B cell (primary cell): ENCODE data around the gene BRIP1. TPM values are rescaled to one million over a fixed set of nuclear protein-coding genes. Genes with fewer than 3 reads are reported as not detected.

Experiments
- ATAC-seq: fragments of 200-7000 bp; cut with Tn5 transposase; one replicate; pipeline ENCODE4 v1.10.0; 2021; ENCODE audit warnings: low read depth, mild to moderate bottlenecking, moderate number of reproducible peaks, moderate library complexity
- CTCF ChIA-PET: fragments of 350-600 bp; sonication (Branson Sonifier 250); formaldehyde crosslinking; loops from one replicate; lab custom pipeline; 2021; ENCODE audit warnings: antibody characterized with exemption, inconsistent platforms; lab: Charles Lee
- POLR2A ChIA-PET: fragments of 350-600 bp; sonication (Branson Sonifier 250); formaldehyde crosslinking; loops from one replicate; lab custom pipeline; 2021; ENCODE audit warnings: antibody characterized with exemption; lab: Charles Lee
- DNase-seq: peaks from one replicate; pipeline ENCODE4 v3.0.0; 2013
- H2AFZ ChIP-seq: 2 replicates; pipeline ENCODE4 v1.6.1; 2012; ENCODE audit warnings: mild to moderate bottlenecking, low read depth, low read length; ENCODE audit not compliant: insufficient read depth, poor library complexity, severe bottlenecking
- H3K27ac ChIP-seq, 2 donors: 1 replicate in 1 of 2; 2 replicates in 1 of 2; pipeline ENCODE4 v1.5.1; 2012 to 2013; ENCODE audit warnings: low read length in 2 of 2, mild to moderate bottlenecking in 2 of 2, moderate library complexity in 1 of 2
- H3K27me3 ChIP-seq, 4 experiments: fragments of 200-600 bp in 1 of 4; sonication (generic) in 1 of 4; replicated peaks in 1 of 4; 1 replicate in 2 of 4; 2 replicates in 2 of 4; pipeline versions ENCODE4 v1.6.1 to v1.7.0; 2013 to 2016; ENCODE audit warnings: low read length in 3 of 4, mild to moderate bottlenecking in 2 of 4, mixed read lengths in 1 of 4, moderate library complexity in 1 of 4; ENCODE audit not compliant: insufficient read depth in 4 of 4, control insufficient read depth in 3 of 4; ENCODE audit errors: control extremely low read depth in 1 of 4
- H3K36me3 ChIP-seq, 2 experiments: replicated peaks in 1 of 2; 1 replicate in 1 of 2; 2 replicates in 1 of 2; pipeline versions ENCODE4 v1.6.1 to v1.7.1; 2013; ENCODE audit warnings: low read length in 1 of 2; ENCODE audit not compliant: insufficient read depth in 2 of 2, control insufficient read depth in 1 of 2; ENCODE audit errors: control extremely low read depth in 1 of 2, extremely low read depth in 1 of 2
- H3K4me1 ChIP-seq, 2 donors: fragments of 200-600 bp in 1 of 2; sonication (generic) in 1 of 2; 1 replicate in 1 of 2; 2 replicates in 1 of 2; pipeline versions ENCODE4 v1.5.1 to v1.6.1; 2013 to 2017; ENCODE audit warnings: low read length in 2 of 2; ENCODE audit not compliant: control insufficient read depth in 2 of 2, insufficient read depth in 2 of 2
- H3K4me2 ChIP-seq: replicated peaks from 2 replicates; pipeline ENCODE3; 2012; ENCODE audit warnings: mild to moderate bottlenecking, low read depth, low read length; ENCODE audit not compliant: poor library complexity, severe bottlenecking
- H3K4me3 ChIP-seq, 5 experiments: fragments of 200-600 bp in 1 of 5; sonication (generic) in 1 of 5; 1 replicate in 3 of 5; 2 replicates in 2 of 5; pipeline versions ENCODE4 v1.5.1 to v1.7.0; 2011 to 2016; ENCODE audit warnings: low read length in 4 of 5, mild to moderate bottlenecking in 4 of 5, low read depth in 2 of 5, control low read depth in 1 of 5, moderate library complexity in 1 of 5; ENCODE audit not compliant: insufficient read depth in 1 of 5; ENCODE audit errors: control extremely low read depth in 1 of 5, extremely low read depth in 1 of 5
- H3K79me2 ChIP-seq: fragments of 200-600 bp; sonication (generic); one replicate; pipeline ENCODE4 v1.6.0; 2016; ENCODE audit warnings: low read length; ENCODE audit not compliant: control insufficient read depth, insufficient read depth
- H3K9ac ChIP-seq: fragments of 200-600 bp; sonication (generic); 2 replicates; pipeline ENCODE4 v1.6.1; 2017; ENCODE audit warnings: mild to moderate bottlenecking, low read length, moderate library complexity
- H3K9me3 ChIP-seq, 3 donors: one replicate each; pipeline versions ENCODE4 v1.6.1 to v1.7.1; 2013; ENCODE audit warnings: low read length in 2 of 3; ENCODE audit not compliant: control insufficient read depth in 2 of 3, insufficient read depth in 1 of 3; ENCODE audit errors: control extremely low read depth in 1 of 3
- H4K20me1 ChIP-seq: 2 replicates; pipeline ENCODE4 v1.6.0; 2012; ENCODE audit warnings: mild to moderate bottlenecking, low read length; ENCODE audit not compliant: insufficient read depth, control insufficient read depth, poor library complexity, severe bottlenecking
- H3K27ac Mint-ChIP-seq: one replicate; pipeline ENCODE4 v1.8.0; 2021; ENCODE audit warnings: mixed read lengths
- H3K27me3 Mint-ChIP-seq: one replicate; pipeline ENCODE4 v1.8.0; 2021; ENCODE audit warnings: mixed read lengths
- H3K4me1 Mint-ChIP-seq: one replicate; pipeline ENCODE4 v1.8.0; 2021; ENCODE audit warnings: mixed read lengths
- H3K4me3 Mint-ChIP-seq: one replicate; pipeline ENCODE4 v1.8.0; 2021; ENCODE audit warnings: mixed read lengths
- H3K9me3 Mint-ChIP-seq: one replicate; pipeline ENCODE4 v1.8.0; 2022; ENCODE audit warnings: mixed read lengths; ENCODE audit not compliant: insufficient read depth
- EZH2 ChIP-seq: IDR thresholded peaks from 2 replicates; pipeline ENCODE4 v1.6.1; 2012; ENCODE audit warnings: borderline replicate concordance, low read depth, mild to moderate bottlenecking, moderate library complexity, low read length; ENCODE audit not compliant: insufficient read depth, poor library complexity, severe bottlenecking
- WGBS: methylation state at CpG from one replicate; pipeline ENCODE4 v1.1.5; 2013; ENCODE audit warnings: missing lambda C conversion rate; ENCODE audit not compliant: insufficient coverage; 5-methylcytosine and 5-hydroxymethylcytosine counted together
- intact Hi-C: fragments of 100-400 bp; cut with micrococcal nuclease; formaldehyde crosslinking; loops from one replicate; pipeline ENCODE4 v1.10.0; 2022
- polyA plus RNA-seq: library from polyadenylated mRNA; depleted of rRNA; stranded (reverse); fragments of >200 nt; gene quantifications from 2 replicates; pipeline ENCODE4 v1.2.3, GENCODE V29; 2012
- total RNA-seq, 2 donors: library from RNA; stranded (reverse); fragments of 120-200 nt in 1 of 2; gene quantifications; 1 replicate in 1 of 2; 2 replicates in 1 of 2; pipeline versions ENCODE4 v1.2.3 to v1.2.4, GENCODE V29; 2013 to 2022
- TF ChIP-seq, protein P1 (sequence below): fragments of 200-600 bp; IDR thresholded peaks from one replicate; pipeline ENCODE4 v1.8.0; 2022; ENCODE audit warnings: antibody characterized with exemption, mild to moderate bottlenecking

Gene BRIP1
- total and polyA plus RNA-seq, 2 donors (not counting 1 experiment from before 2014, with no cell fraction given): 0.89 to 2.4 TPM

DNA sequence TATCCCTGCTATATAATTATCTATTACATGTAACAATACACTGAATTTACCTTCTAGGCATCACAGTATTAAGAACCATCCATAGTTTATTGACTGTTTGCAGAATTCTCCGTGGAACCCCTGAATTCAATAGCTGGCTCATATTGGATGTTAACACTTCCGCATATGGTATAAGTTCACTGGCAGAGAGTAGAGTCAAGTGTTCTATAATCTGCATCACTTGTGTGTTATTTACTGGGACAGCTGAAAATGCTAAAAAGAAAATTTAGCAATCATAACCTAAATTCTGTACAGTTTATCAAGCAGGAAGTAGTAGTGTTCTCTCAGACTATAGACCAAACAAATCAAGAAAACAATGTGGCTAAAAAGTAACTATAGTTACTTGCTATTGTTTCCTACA, 14.5 kb upstream of the BRIP1 start:
- H3K9ac ChIP-seq: no peak overlapping the region
- H3K4me1 ChIP-seq: no peaks in the 10 kb centered on the region
- WGBS: no CpG with 5 or more reads among the region's 2 CpGs
- H2AFZ ChIP-seq: no peak overlapping the region
- H3K27ac ChIP-seq: no peak overlapping the region
- H3K4me3 ChIP-seq: no peak overlapping the region
- no peaks in the 10 kb centered on the region for H3K27me3 ChIP-seq
- Mint-ChIP-seq H3K27me3 (no peaks in the 10 kb centered on the region), H3K27ac (no peak overlapping the region), H3K9me3 (no peaks in the 10 kb centered on the region), H3K4me1 (no peaks in the 10 kb centered on the region), H3K4me3 (no peak overlapping the region)
- H3K36me3 ChIP-seq: peaks cover 1 to 28% of the 10 kb centered on the region in 2 experiments
- no peaks in the 10 kb centered on the region for H3K9me3 ChIP-seq
- no peak overlapping the region for H3K4me2 ChIP-seq
- H4K20me1 ChIP-seq: no peaks in the 10 kb centered on the region
- ATAC-seq (no peak), DNase-seq (no peak)
- H3K79me2 ChIP-seq: no peaks in the 10 kb centered on the region
- ChIA-PET CTCF (no interaction called here), POLR2A (no interaction called here)
- intact Hi-C loops: no loop called here
- TF ChIP-seq, protein P1, sequence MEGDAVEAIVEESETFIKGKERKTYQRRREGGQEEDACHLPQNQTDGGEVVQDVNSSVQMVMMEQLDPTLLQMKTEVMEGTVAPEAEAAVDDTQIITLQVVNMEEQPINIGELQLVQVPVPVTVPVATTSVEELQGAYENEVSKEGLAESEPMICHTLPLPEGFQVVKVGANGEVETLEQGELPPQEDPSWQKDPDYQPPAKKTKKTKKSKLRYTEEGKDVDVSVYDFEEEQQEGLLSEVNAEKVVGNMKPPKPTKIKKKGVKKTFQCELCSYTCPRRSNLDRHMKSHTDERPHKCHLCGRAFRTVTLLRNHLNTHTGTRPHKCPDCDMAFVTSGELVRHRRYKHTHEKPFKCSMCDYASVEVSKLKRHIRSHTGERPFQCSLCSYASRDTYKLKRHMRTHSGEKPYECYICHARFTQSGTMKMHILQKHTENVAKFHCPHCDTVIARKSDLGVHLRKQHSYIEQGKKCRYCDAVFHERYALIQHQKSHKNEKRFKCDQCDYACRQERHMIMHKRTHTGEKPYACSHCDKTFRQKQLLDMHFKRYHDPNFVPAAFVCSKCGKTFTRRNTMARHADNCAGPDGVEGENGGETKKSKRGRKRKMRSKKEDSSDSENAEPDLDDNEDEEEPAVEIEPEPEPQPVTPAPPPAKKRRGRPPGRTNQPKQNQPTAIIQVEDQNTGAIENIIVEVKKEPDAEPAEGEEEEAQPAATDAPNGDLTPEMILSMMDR: no peak
- TF ChIP-seq EZH2: no peak

DNA sequence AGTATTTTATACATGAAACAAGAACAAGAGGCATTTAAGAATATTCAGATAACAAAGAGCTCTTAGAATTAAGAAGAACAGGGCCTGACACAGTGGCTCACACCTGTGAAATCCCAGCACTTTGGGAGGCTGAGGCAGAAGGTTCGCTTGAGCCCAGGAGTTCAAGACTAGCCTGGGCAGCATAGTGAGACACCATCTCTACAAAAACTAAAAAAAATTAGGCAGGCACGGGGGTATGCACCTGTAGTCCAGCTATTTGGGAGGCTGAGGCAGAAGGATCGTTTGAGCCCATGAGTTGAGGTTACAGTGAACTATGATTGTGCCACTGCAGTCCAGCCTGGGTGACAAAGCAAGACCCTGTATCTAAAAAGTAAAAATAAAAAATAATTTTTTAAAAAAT, 12.5 kb upstream of the BRIP1 start:
- no peak for TF ChIP-seq EZH2
- TF ChIP-seq, protein P1: no peak
- Histone ChIP-seq H3K27me3 (no peaks in the 10 kb centered on the region), H3K36me3 (peaks cover 0 to 29% of the 10 kb centered on the region in 2 experiments), H3K9me3 (no peaks in the 10 kb centered on the region), H3K27ac (no peak overlapping the region), H3K4me1 (no peaks in the 10 kb centered on the region), H2AFZ (no peak overlapping the region), H3K79me2 (no peaks in the 10 kb centered on the region), H4K20me1 (no peaks in the 10 kb centered on the region), H3K4me2 (no peak overlapping the region), H3K9ac (no peak overlapping the region), H3K4me3 (no peak overlapping the region)
- 86% methylated on average over 1 of the region's 3 CpGs for WGBS
- POLR2A ChIA-PET: no interaction called here
- DNase-seq (no peak), ATAC-seq (no peak)
- CTCF ChIA-PET: no interaction called here
- Mint-ChIP-seq H3K9me3 (no peaks in the 10 kb centered on the region), H3K4me1 (no peaks in the 10 kb centered on the region), H3K27me3 (no peaks in the 10 kb centered on the region), H3K27ac (no peak overlapping the region), H3K4me3 (no peak overlapping the region)
- intact Hi-C loops: no loop called here
